Measurements from ENCODE around the gene EVI5L.

Gene EVI5L

DNA sequence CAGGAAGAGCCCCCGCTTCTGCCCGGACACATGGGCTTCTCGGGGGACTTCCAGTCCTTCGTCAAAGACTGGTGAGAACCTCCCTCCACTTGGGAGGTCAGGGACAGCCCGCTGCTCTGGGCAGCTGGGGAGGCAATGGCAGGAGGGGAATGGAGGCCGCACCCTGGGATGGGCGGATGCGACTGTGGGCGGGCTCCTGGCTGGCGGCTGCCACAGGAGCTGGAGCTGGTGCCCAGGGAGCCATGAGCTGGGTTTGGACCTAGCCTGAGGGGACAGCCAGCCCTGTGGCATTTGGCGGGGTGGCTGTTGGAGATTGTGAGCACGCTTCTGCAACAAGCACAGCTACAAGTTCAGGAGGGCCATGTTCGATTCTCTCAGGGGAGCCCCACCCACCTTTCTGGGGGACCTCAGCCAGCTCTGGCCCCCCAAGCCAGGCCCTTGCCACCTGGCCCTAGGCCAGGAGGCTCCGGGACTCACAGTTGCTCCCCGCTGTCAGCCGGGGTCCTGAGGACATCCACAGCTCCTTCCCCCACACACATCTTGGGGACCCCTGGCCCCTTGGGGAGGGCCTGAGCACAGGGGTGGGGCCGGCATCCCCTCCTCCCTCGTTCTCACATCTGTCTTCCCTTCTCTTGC lies 81.6 kb downstream of the EVI5L start:
- DNase-seq (ENCODE audit: low read depth, low spot score) = no peak

DNA sequence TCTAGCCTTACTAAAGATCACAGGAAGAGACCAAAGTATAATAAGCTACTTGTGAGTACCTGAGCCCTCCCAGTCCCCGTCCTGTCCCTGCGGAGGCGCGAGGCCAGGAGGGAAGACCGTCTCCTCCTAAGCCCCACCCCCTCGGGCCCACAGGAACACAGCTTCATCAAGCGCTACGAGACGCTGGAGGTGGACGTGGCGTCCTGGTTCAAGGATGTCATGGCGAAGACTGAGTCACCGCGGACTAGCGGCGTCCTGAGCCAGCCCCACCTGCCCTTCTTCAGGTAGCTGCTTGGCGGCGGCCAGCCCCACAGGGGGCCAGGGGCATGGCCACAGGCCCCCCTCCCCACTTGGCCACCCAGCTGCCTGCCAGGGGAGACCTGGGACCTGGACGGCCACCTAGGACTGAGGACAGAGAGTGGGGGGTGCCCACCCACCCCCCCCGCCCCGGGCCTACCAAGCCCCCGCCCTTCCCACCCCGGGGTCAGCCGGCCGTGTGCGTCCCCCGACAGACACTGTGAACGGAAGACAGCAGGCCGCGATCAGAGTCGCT lies 82.2 kb downstream of the EVI5L start:
- DNase-seq (ENCODE audit: low read depth, low spot score) = no peak

DNA sequence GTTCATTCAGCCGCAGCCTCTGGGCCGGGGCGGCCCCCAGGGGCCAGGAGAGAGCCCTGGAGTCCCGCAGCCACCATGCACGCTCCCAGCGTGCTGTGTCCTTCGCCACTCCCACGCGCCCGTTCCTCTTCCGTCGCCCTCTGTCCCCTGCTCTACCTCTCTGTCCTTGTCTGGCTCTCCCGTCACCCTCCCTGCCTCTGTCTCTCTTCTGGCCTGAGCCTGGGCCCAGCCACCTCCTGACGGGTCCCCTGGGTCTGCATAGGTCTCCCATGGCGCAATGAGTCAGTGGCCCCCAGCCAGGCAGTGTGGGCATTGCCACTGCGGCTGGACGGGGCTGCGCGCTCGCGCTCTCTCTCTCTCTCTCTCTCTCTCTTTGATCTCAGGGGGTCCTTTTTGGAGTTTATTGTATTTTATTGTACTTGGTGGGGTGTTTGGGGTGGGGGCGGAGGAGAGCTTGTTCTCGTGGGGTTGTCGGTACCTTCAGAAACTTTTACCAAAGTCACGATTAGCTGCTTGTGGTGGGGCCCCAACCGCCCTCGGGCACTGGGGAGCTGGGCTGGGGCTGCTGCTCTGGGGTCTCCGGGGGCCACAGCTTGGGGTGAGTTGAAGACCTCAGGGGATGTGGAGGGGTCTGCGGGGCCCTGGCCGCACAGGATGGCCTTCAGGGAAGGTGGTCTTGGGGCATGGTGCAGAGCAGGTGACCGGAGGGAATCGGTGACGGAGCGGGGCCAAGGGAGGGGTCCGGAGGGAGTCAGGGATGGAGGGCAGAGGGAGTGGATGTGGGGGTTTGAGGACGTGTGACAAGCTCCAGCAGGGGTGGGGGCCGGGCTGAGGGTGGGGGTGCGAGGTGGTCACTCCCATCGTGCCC lies 82.9 kb downstream of the EVI5L start:
- DNase-seq (ENCODE audit: low read depth, low spot score) = no peak

DNA sequence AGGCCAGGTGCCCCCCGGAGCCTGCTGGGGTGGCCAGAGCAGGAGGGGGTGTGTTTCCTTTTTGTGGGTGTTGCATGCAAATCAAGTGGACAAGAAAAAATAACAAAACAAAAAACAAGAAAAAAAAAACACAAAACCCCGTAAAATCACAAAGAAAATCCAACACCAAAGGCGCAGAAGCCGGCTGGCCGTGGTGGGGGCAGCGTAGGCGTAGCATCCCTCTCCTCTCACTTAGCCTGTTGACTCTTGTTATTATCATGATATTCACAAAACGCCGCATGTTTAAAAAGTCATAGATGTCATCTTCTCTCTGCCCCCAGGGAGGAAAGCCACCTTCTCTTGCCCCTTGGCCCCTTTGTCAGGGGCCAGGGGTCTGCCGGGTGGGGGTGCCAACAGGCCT lies 83.6 kb downstream of the EVI5L start:
- no peak for DNase-seq (ENCODE audit: low read depth, low spot score)

DNA sequence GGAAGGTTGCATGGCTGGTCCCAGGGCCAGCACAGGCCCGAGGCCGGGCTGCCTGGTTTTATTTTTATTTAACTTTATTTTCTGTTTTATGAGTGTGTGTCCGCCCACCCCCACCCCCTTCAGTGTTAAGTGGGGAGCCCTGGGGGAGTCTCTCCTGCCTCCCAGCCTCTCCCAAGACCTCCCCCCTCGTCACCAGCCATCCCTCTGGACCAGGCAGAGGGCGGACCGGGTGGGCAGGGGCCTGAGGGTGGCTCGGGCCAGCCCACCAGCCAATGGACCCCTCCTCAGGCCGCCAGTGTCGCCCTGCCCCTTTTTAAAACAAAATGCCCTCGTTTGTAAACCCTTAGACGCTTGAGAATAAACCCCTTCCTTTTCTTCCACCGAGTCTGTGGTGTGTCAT lies 84.1 kb downstream of the EVI5L start:
- DNase-seq (ENCODE audit: low read depth, low spot score) = no peak
